T-helper 1 cell treated with Interleukin-12 subunit alpha and Interleukin-12 subunit beta and Interleukin-4 antibody, amounts not matched to agents 30 ng/mL and 1 ng/mL, for 36 hours (primary cell): ENCODE results near the gene HINFP. TPM values are rescaled to one million over a fixed set of nuclear protein-coding genes. Genes with fewer than 3 reads are reported as not detected.
"Not testable (repeated sequence)": the region's sequence is repeated elsewhere in the genome, so short reads cannot be mapped to it uniquely, and the experiment has no call there.

Source experiments
- intact Hi-C: fragments of 100-400 bp; cut with micrococcal nuclease; formaldehyde crosslinking; loops from one replicate; pipeline ENCODE4 v1.15.1; 2024
- total RNA-seq: library from RNA; stranded (reverse); gene quantifications from 2 replicates; pipeline ENCODE4 v1.2.3, GENCODE V29; 2022

Gene HINFP
- total RNA-seq, 1 donor from 2014 or later, result 48.8 TPM

GRCh38 chr11:119115484-119116234, 5.7 kb upstream of the HINFP start:
- intact Hi-C loops, result loop anchor here (1.0 kb wide), 1 partner anchor 8 kb away; the partner anchor contains the start of gene C2CD2L

DNA sequence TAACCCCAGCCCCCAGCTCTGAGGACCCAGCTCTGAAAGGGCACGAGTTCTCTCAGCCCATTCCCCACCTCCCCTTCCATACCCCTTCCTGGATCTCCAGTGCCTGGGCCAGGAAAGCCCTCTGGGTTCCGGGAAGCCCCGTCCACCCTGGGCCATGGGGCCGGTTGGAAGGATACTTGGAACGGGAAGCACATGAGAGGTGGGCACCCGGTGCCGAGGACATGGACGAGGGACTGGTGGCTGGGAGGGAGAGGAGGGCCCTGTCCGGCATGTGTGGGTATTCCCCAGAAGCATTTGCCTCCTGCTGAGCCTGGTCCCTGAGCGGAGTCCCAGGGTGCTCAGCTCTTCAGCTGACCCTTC, 5.2 kb upstream of the HINFP start:
- intact Hi-C loops, result no loop called here

GRCh38 chr11:119116601-119117000, 4.8 kb upstream of the HINFP start:
- intact Hi-C loops, result no loop called here

GRCh38 chr11:119117004-119117706, 4.2 kb upstream of the HINFP start:
- intact Hi-C loops, result no loop called here

- intact Hi-C loops, result no loop called here
These were observed 3.2 kb upstream of the HINFP start for GRCh38 chr11:119118227-119118626.

GRCh38 chr11:119118946-119119345, 2.4 kb upstream of the HINFP start:
- intact Hi-C loops, result no loop called here

DNA sequence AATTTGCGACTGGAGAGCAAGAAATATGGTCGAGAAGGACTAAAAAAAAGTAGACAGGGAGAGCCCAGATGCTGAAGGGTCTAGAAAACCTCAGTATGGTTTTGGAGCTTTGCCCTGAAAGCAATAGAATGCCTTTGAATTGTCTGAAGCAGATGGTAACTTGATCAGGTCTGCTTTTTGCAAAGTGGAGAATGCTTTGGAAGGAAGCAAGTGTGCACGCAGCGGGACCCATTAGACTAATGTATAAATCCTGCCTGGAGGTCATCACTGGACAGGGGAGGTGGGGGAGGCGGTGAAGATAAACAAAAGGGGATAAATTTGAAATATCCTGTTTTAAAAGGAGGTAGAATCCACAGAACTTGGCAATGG, 757 bp upstream of the HINFP start:
- intact Hi-C loops, result loop anchor here (1.0 to 10.0 kb wide), 15 partner anchors 13 to 1094 kb away; partner anchors contain the start of genes C2CD2L, CENATAC, HYOU1 and NLRX1

GRCh38 chr11:119121811-119122124, 388 bp downstream of the HINFP start:
- intact Hi-C loops, result loop anchor here (1.0 to 10.0 kb wide), 15 partner anchors 14 to 1093 kb away; partner anchors contain the start of genes C2CD2L, CENATAC, HYOU1 and NLRX1

- intact Hi-C loops, result loop anchor here (10.0 kb wide), 1 partner anchor 1089 kb away; the partner anchor contains the start of gene OAF
These were observed 4.4 kb downstream of the HINFP start for GRCh38 chr11:119125821-119126220.

- intact Hi-C loops, result loop anchor here (10.0 kb wide), 1 partner anchor 1088 kb away; the partner anchor contains the start of gene OAF
These were observed 5.4 kb downstream of the HINFP start for GRCh38 chr11:119126675-119127268.

DNA sequence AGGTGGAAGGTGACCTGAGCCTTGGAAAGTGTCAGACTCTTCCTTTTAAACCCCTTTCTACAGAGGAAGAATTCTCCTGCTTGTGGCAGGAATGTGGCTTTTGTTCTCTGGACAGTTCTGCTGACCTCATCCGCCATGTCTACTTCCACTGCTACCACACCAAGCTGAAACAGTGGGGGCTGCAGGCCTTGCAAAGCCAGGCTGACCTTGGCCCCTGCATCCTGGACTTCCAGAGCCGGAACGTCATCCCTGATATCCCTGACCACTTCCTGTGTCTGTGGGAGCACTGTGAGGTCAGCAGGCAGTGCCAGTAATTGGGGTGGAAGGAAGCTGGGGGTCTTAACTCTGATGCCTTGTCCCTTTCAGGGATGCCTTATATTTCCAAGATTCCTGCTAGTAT, 9.3 kb downstream of the HINFP start:
- intact Hi-C loops, result no loop called here

DNA sequence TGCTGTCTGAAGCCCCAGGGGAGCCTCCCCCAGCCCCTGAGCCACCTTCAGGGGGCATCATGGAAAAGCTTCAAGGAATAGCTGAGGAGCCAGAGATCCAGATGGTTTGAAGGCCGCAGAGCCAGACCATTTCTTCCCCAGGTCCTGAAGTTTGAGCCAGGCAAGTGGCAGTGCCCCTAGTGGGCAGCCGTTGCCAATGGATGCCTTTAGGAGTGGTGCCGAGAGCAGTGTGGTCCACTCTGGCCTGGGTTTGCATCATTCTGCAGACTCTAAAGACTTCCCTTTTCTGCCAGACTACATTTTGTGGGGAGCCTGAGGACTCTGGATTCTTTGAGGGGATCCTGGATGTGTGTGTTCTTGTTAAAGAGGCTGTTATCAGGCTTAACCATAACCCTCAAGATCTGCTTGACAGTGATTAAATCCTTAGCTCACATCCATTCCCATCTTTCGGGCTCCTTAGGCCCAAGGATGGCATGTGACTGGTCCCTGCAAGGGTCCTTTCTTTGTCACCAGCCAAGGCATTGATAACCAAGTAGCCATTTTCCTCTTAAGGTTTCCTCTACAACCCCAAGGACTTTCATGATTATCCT, 13.1 kb downstream of the HINFP start:
- intact Hi-C loops, result no loop called here

DNA sequence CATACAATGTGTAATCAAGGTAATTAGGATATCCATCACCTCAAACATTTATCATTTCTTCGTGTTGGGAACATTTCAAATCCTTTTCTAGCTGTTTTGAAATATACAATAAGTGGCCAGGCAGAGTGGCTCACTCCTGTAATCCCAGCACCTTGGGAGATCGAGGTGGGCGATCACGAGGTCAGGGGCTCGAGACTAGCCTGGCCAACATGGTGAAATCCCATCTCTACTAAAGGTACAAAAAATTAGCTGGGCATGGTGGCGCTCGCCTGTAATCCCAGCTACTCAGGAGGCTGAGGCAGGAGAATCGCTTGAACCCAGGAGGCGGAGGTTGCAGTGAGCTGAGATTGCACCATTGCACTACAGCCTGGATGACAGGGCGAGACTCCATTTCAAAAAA, 17.9 kb downstream of the HINFP start:
- intact Hi-C loops, result not testable (repeated sequence)

DNA sequence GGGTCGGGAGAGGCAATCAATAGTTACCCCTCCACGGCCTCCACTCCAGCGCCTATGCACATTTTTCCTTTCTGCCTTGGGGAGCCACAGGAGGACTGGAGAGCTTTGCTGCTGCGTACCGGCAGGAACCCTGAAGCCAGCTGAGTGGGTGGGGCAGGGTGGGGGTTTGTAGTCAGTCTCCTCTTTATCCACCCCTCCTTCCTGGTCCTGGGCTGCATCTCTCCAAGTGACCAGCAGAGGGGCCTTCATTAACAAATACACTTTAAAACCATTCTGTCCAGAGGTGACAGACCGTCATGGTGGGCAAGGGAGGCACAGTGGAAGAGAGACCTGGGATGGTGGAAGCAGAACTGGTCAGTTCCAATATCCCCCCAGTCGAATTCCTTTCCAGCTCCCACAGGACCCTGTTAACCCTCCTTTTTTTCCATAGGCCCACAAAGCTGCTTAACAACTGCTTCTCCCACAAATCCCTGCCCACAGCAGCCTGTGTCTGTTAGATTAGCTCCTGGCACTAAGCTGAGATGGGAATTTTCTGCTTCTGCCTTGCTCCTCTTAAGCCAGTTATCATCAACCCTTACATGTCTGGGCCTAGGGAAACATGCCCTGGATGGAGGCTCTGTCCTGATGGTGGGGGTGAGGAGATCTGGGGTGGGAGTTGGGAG, 23.6 kb downstream of the HINFP start:
- intact Hi-C loops, result loop anchor here (1.0 kb wide), 2 partner anchors 52 to 178 kb away; no protein-coding TSS in a partner anchor

GRCh38 chr11:119145551-119145950, 24.2 kb downstream of the HINFP start:
- intact Hi-C loops, result loop anchor here (1.0 kb wide), 2 partner anchors 52 to 178 kb away; no protein-coding TSS in a partner anchor

- intact Hi-C loops, result no loop called here
These were observed 26.4 kb downstream of the HINFP start for GRCh38 chr11:119147604-119148333.

GRCh38 chr11:119148720-119149017, 27.3 kb downstream of the HINFP start:
- intact Hi-C loops, result loop anchor here (1.0 kb wide), 1 partner anchor 20 kb away; the partner anchor contains the start of gene NLRX1

DNA sequence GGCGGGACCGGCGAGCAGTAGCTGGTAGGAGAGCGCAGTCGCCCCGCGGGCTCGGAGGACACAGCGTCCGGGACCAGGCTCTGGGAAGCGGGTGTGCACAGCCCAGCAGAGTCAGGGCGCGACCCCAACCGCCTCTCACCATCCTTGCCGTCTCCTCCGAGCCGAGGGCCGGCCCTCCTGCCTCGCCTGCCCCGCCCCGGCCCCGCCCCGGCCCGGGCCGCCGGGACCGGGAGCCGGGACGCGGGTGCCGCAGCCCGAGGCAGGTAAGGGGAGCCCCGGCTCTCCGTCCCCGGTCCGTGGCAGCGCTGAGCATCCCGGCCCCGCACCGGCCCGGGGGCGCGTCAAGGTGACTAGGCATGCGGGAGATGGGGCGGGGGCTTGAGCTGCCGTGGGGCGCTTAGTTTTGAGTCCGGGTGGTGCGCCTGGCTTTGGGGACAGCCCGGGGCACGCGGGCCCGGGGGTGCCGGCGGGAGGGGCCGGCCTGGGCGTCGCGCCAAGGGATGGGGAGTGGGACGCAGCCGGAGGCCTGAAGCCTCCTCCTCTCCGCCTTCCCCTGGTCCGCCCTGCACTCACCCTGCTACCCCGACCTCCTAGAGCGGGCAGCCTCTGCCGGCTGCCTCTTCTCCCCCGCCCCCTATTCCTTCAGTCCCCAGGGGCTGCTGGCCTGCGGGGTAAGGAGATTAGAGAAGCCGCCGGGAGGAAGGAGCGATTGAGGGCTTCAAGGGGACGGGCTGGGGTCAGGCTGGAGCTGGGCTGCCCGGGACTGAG, 27.8 kb downstream of the HINFP start, which contains the start of gene ABCG4:
Gene ABCG4, plus strand, starts transcription at position 35 of the 768 bp plus-strand sequence. CDS start 914 bp downstream, outside the sequence.
- intact Hi-C loops, result loop anchor here (1.0 kb wide), 1 partner anchor 19 kb away; the partner anchor contains the start of gene NLRX1

- intact Hi-C loops, result loop anchor here (1.0 kb wide), 1 partner anchor 18 kb away; the partner anchor contains the start of gene NLRX1
These were observed 28.5 kb downstream of the HINFP start for GRCh38 chr11:119149786-119150275.
